Activated CD4-positive, alpha-beta T cell treated with anti-CD3 and anti-CD28 coated beads for 36 hours (primary cell): ENCODE measurements around the gene FRMD6. TPM values are rescaled to one million over a fixed set of nuclear protein-coding genes. Genes with fewer than 3 reads are reported as not detected.
A peak's percentile ranks its signal among the peaks of the same experiment; 100 is the strongest.

Experiments used
- ATAC-seq: fragments of 200-7000 bp; cut with Tn5 transposase; one replicate; pipeline ENCODE4 v1.10.0; 2021; ENCODE audit warnings: mild to moderate bottlenecking, moderate library complexity
- CTCF ChIA-PET: fragments of 350-600 bp; sonication (Branson Sonifier 250); formaldehyde crosslinking; loops from one replicate; lab custom pipeline; 2021; ENCODE audit warnings: antibody characterized with exemption; lab: Charles Lee
- POLR2A ChIA-PET: fragments of 350-600 bp; sonication (Branson Sonifier 250); formaldehyde crosslinking; loops from one replicate; lab custom pipeline; 2021; ENCODE audit warnings: antibody characterized with exemption, inconsistent platforms; lab: Charles Lee
- DNase-seq: peaks from one replicate; pipeline ENCODE4 v3.0.0-alpha.2; 2020
- H3K27ac Mint-ChIP-seq: one replicate; pipeline ENCODE4 v1.8.0; 2021; ENCODE audit warnings: mixed read lengths
- H3K27me3 Mint-ChIP-seq: one replicate; pipeline ENCODE4 v1.8.0; 2021; ENCODE audit warnings: mixed read lengths
- H3K36me3 Mint-ChIP-seq: one replicate; pipeline ENCODE4 v1.8.0; 2021; ENCODE audit warnings: low read depth, mixed read lengths
- H3K4me1 Mint-ChIP-seq: one replicate; pipeline ENCODE4 v1.8.0; 2021; ENCODE audit warnings: mixed read lengths
- H3K4me3 Mint-ChIP-seq: one replicate; pipeline ENCODE4 v1.8.0; 2021; ENCODE audit warnings: mild to moderate bottlenecking, moderate library complexity, mixed read lengths
- H3K9me3 Mint-ChIP-seq: one replicate; pipeline ENCODE4 v1.8.0; 2021; ENCODE audit warnings: low read depth, mixed read lengths
- intact Hi-C, 2 experiments: fragments of 100-400 bp; cut with DNase I in 1 of 2; cut with micrococcal nuclease in 1 of 2; formaldehyde crosslinking; loops; one replicate each; pipeline versions ENCODE4 v1.14.2 to v1.15.1; 2022 to 2024; cut with DNase I, micrococcal nuclease
- total RNA-seq, 2 experiments: library from RNA; stranded (reverse); gene quantifications; one replicate each; pipeline ENCODE4 v1.2.3, GENCODE V29; 2021

Gene FRMD6
- total RNA-seq, 2 experiments from 2014 or later: 7.5 to 8.0 TPM

DNA sequence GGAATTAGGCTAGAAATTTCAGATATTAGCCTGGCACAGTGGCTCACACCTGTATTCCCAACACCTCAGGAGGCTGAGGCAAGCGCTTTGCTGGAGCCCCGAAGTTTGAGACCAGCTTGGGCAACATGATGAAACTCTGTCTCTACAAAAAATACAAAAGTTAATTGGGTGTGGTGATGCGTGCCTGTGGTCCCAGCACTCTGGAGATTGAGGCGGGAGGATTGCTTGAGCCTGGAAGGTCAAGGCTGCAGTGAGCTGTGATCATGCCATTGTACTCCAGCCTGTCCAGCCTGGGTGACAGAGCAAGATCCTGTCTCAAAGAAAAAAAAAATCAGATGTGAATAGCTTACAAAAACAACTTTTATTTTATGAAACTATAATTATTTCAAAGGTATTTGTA is 15.1 kb downstream of the FRMD6 start:
- no peaks in the 10 kb centered on the region for H3K36me3 Mint-ChIP-seq
- ChIA-PET POLR2A (no interaction called here), CTCF (no interaction called here)
- no peaks in the 10 kb centered on the region for H3K4me1 Mint-ChIP-seq
- ATAC-seq (no peak), DNase-seq (no peak)
- peaks cover 5% of the 10 kb centered on the region for H3K9me3 Mint-ChIP-seq
- no peak overlapping the region for H3K4me3 Mint-ChIP-seq
- H3K27me3 Mint-ChIP-seq: no peaks in the 10 kb centered on the region
- intact Hi-C loops: no loop called here
- no peak overlapping the region for H3K27ac Mint-ChIP-seq

DNA sequence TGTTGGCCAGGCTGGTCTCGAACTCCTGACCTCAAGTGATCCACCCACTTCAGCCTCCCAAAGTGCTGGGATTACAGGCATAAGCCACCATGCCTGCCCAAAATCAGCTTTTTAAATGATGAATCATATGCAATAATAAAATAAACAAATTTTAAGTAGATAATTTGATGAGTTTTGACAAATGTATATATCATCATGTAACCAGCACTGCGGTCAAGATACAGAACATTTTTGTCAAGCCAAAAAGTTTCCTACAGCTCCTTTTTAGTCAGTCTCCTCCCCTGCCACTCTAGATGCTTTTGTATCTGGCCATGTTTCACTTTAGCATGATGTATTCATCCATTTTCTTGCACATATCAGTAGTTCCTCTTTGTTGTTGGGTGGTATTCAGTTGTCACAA is 17.2 kb downstream of the FRMD6 start:
- POLR2A ChIA-PET: no interaction called here
- no peak overlapping the region for H3K27ac Mint-ChIP-seq
- intact Hi-C loops: no loop called here
- no peak overlapping the region for H3K4me3 Mint-ChIP-seq
- ATAC-seq: no peak
- peaks cover 5% of the 10 kb centered on the region for H3K9me3 Mint-ChIP-seq
- no peak for DNase-seq
- H3K27me3 Mint-ChIP-seq: no peaks in the 10 kb centered on the region
- CTCF ChIA-PET: interaction anchor here (0.9 to 1.4 kb wide), 2 partner anchors 17 to 107 kb away, joined by 3 to 4 read pairs; no protein-coding TSS in a partner anchor
- H3K36me3 Mint-ChIP-seq: no peaks in the 10 kb centered on the region
- no peaks in the 10 kb centered on the region for H3K4me1 Mint-ChIP-seq

DNA sequence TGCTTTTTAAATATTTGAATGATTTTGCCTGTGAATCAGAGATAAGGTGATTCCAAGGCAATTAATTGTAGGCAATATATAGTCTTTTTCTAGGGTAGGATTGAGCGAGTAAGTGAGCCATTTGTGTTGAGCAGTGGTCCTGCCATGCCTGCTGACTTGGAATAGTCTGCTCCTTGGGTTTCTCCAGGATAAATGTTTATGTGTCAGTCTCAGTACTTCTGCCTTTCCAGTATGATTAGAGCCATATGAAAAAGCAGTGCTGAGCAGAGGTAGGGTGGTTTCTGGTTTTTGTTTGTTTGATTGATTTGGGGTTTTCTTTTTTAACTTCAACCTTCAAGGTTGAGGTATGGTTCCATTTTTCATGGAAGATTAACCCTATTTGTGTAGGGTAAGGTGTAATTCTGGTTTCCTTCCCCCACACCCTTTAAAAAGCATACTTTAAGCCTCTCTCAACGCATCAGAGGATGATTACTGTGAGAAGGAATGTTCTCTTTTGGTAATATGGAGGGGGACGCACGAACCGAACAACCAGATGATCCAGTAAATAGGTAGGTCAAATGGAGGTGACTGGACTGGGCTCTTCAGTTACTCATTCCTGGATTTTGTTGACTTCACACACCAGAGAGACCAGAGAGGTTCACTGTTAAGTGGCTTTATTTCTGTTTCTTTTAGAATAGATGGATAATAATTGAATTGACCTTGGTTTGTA is 22.7 kb downstream of the FRMD6 start:
- DNase-seq: no peak
- POLR2A ChIA-PET: no interaction called here
- peaks cover 7% of the 10 kb centered on the region for H3K27me3 Mint-ChIP-seq
- CTCF ChIA-PET: no interaction called here
- H3K4me1 Mint-ChIP-seq: peaks cover 18% of the 10 kb centered on the region
- ATAC-seq: no peak
- no peaks in the 10 kb centered on the region for H3K9me3 Mint-ChIP-seq
- H3K4me3 Mint-ChIP-seq: no peak overlapping the region
- intact Hi-C loops: loop anchor here in 1 of 2 experiments (5.0 kb wide), 1 partner anchor 62 kb away; no protein-coding TSS in a partner anchor
- H3K27ac Mint-ChIP-seq: no peak overlapping the region
- H3K36me3 Mint-ChIP-seq: no peaks in the 10 kb centered on the region

DNA sequence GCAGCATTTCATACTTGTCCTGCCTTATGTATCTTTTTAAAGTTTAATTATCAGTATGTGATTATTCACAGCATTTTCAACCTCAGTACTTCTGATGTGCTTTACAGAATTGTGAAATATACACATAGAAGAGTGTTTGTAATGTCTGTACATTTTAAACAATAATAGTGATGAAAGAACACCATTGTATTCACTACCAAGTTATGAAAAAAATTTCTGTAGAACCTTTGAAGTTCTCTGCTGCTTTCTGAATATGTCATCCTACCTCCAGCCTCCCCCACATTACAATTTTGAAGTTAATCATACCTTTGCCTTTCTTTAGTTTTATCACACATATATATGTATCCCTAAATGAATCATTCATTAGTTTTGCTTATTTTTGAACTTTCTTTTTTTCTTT is 24.8 kb downstream of the FRMD6 start:
- Mint-ChIP-seq H3K27ac (no peak overlapping the region), H3K36me3 (no peaks in the 10 kb centered on the region), H3K4me1 (peaks cover 18% of the 10 kb centered on the region), H3K9me3 (no peaks in the 10 kb centered on the region), H3K27me3 (peaks cover 7% of the 10 kb centered on the region), H3K4me3 (no peak overlapping the region)
- ChIA-PET CTCF (interaction anchor here (2.6 kb wide), 1 partner anchor 24 kb away, joined by 16 read pairs; the partner anchor contains the start of gene FRMD6), POLR2A (no interaction called here)
- no peak for DNase-seq
- ATAC-seq: peak; percentile 96
- intact Hi-C loops: loop anchor here (1.0 to 5.0 kb wide), 5 partner anchors 24 to 171 kb away; no protein-coding TSS in a partner anchor

DNA sequence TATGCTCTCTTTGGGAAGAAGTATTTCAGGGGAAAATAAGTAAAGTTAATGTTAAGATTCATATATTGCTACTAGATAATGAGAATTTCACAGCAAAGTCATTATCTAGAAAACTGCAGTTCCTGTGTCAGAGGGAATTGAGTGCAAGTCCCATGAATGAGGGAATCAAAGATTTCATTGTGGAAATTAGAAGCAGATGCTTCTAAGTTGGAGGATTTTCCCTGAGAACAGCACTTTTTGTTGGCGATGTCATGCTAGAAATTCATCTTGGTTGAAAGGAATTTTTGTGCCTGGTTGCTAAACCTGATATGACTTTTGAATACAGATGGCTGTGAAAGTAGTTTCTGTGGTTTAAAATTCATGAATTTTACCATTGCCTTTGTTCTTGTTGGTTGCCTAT is 25.6 kb downstream of the FRMD6 start:
- H3K27me3 Mint-ChIP-seq: peaks cover 7% of the 10 kb centered on the region
- H3K4me1 Mint-ChIP-seq: peaks cover 18% of the 10 kb centered on the region
- ATAC-seq (no peak), DNase-seq (no peak)
- intact Hi-C loops: loop anchor here (2.0 to 5.0 kb wide), 3 partner anchors 24 to 65 kb away; no protein-coding TSS in a partner anchor
- POLR2A ChIA-PET: no interaction called here
- no peaks in the 10 kb centered on the region for H3K9me3 Mint-ChIP-seq
- no peak overlapping the region for H3K27ac Mint-ChIP-seq
- H3K4me3 Mint-ChIP-seq: no peak overlapping the region
- no peaks in the 10 kb centered on the region for H3K36me3 Mint-ChIP-seq
- CTCF ChIA-PET: interaction anchor here (2.6 kb wide), 1 partner anchor 25 kb away, joined by 16 read pairs; the partner anchor contains the start of gene FRMD6

DNA sequence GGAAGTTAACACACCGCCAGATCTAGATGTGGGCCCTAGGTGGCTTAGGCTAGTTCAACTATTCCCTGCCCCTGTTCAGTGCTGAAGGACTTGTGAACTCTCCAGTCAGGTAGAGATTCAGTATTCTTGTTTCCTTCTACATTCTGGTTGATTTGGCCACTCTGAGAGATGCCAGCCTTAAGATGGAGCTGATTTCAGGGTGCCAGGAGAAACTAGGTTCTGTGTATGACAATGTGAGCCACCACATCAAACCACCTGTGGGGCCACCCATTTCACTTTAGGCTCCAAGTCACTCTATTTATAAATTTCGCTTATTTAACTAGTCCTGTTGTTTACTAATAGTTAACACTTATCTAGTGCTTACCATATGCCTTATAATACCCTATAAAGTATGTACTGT is 26.0 kb downstream of the FRMD6 start:
- peaks cover 7% of the 10 kb centered on the region for H3K27me3 Mint-ChIP-seq
- peak; percentile 16 for DNase-seq
- intact Hi-C loops: loop anchor here (2.0 to 5.0 kb wide), 3 partner anchors 25 to 65 kb away; no protein-coding TSS in a partner anchor
- peak; percentile 31 for ATAC-seq
- no peaks in the 10 kb centered on the region for H3K36me3 Mint-ChIP-seq
- ChIA-PET POLR2A (no interaction called here), CTCF (interaction anchor here (2.6 kb wide), 1 partner anchor 25 kb away, joined by 16 read pairs; the partner anchor contains the start of gene FRMD6)
- peaks cover 18% of the 10 kb centered on the region for H3K4me1 Mint-ChIP-seq
- H3K9me3 Mint-ChIP-seq: no peaks in the 10 kb centered on the region
- no peak overlapping the region for H3K4me3 Mint-ChIP-seq
- H3K27ac Mint-ChIP-seq: no peak overlapping the region

DNA sequence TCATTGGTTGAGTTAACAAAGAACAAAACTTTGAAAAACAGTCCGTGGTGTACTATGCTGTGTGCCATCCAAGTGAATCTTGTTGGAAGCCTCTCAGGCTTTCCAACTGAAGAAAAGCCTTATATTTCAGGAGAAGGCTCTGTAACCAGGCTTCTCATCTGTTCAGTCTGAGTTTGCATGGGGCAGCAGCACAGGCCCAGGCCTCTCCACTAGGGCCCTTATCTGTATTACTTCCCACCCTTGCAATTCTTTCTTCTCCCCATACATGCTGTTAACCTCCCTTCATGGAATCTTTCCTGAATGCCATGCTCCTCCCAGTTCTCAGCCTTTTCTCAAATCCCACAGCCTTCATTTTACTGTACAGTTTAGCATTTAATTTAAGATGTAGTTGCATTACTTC is 28.3 kb downstream of the FRMD6 start:
- Mint-ChIP-seq H3K4me3 (no peak overlapping the region), H3K27ac (no peak overlapping the region), H3K9me3 (no peaks in the 10 kb centered on the region), H3K4me1 (peaks cover 18% of the 10 kb centered on the region), H3K27me3 (peaks cover 5% of the 10 kb centered on the region), H3K36me3 (no peaks in the 10 kb centered on the region)
- ChIA-PET CTCF (no interaction called here), POLR2A (no interaction called here)
- no peak for DNase-seq
- intact Hi-C loops: no loop called here
- ATAC-seq: no peak

DNA sequence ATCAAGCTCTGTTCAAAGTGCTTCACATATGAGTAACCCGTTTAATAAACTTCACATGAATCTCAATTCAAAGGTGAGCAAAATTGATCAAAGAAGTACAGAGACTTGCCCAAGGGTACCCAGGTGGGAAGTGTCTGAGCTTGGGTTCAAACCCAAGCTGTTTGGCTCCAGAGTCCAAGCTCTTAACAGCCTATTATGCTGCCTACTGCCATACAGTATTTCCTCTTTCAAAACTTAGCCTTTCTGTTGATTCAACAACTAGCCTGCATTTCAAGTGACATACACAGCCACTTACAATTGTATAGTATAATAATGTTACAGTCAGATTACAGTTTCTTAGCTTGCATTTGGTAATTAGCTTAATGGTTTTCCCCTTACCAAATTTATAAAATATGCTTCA is 29.7 kb downstream of the FRMD6 start:
- ChIA-PET POLR2A (interaction anchor here (0.6 kb wide), 1 partner anchor 534 kb away, joined by 3 read pairs; no protein-coding TSS in a partner anchor), CTCF (interaction anchor here (1.0 to 1.9 kb wide), 3 partner anchors 17 to 29 kb away, joined by 3 to 6 read pairs (median 3); no protein-coding TSS in a partner anchor)
- H3K4me1 Mint-ChIP-seq: peaks cover 16% of the 10 kb centered on the region

DNA sequence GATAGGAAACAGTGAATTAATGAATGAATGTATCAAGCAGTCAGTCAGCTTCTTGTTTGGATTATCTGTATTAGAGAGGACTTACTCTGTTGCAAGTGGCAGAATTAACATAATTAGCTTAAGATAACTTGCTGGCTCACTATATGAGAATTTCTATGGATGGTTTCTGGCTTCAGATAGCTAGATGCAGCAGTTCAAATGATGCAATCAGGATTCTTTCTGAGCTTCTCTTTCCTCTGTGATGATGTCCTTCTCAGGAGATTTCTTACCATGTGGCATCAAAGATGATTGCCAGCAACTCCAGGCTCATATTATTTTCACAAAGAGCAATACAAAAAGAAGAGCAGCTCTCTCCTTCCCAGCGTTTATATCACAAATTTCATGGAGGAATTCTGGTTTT is 30.7 kb downstream of the FRMD6 start:
- ChIA-PET CTCF (interaction anchor here (1.3 to 1.9 kb wide), 2 partner anchors 16 to 30 kb away, joined by 3 to 6 read pairs; no protein-coding TSS in a partner anchor), POLR2A (no interaction called here)
- Mint-ChIP-seq H3K9me3 (no peaks in the 10 kb centered on the region), H3K27ac (no peak overlapping the region), H3K4me3 (no peak overlapping the region), H3K4me1 (peaks cover 6% of the 10 kb centered on the region), H3K27me3 (peaks cover 3% of the 10 kb centered on the region), H3K36me3 (no peaks in the 10 kb centered on the region)
- no peak for DNase-seq
- intact Hi-C loops: no loop called here
- no peak for ATAC-seq

More for the DNA sequence above, 29.7 kb downstream of the FRMD6 start:
- Mint-ChIP-seq H3K36me3 (no peaks in the 10 kb centered on the region), H3K9me3 (no peaks in the 10 kb centered on the region), H3K27ac (no peak overlapping the region), H3K27me3 (peaks cover 3% of the 10 kb centered on the region), H3K4me3 (no peak overlapping the region)
- intact Hi-C loops: no loop called here
- ATAC-seq (no peak), DNase-seq (no peak)

DNA sequence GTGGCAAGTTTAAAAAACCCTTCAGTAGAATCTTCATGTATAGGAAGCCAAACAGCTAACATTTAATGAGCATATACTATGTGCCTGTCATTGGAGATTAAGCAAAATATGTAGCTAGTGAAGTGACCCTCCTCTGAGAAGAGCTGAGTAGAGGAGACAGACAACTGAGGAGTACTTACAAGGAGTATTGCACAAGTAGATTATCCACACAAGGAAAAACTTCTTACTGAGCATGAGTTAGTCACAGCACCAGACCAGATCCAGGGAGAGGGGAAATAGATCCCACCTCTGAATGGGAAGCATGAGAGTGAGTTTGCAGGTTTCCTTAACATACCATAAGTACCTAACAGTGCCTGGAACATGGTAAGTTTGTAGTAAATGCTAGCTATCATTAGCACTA is 33.0 kb downstream of the FRMD6 start:
- ChIA-PET CTCF (interaction anchor here (0.8 kb wide), 1 partner anchor 14 kb away, joined by 3 read pairs; no protein-coding TSS in a partner anchor), POLR2A (no interaction called here)
- DNase-seq (no peak), ATAC-seq (no peak)
- Mint-ChIP-seq H3K4me1 (no peaks in the 10 kb centered on the region), H3K27ac (no peak overlapping the region), H3K4me3 (no peak overlapping the region), H3K9me3 (no peaks in the 10 kb centered on the region), H3K27me3 (no peaks in the 10 kb centered on the region), H3K36me3 (no peaks in the 10 kb centered on the region)
- intact Hi-C loops: no loop called here

DNA sequence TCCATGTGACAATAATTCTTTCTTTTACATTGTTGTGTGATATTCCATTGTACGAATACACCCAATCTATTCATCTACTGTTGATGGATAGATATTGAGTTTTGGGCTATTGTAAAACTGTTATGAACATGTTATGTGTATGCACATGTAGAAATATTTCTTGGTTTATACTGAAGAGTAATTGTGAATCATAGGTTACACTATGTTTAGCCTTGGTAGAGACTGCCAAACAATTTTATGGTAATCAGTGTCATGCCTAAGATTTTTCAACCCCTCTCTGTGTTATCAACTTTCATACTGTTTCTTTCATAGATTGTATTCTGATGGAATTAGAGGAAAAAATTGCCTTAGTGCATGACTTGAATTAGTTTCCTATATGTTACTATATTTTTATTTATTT is 39.5 kb downstream of the FRMD6 start:
- H3K9me3 Mint-ChIP-seq: no peaks in the 10 kb centered on the region
- no peak overlapping the region for H3K27ac Mint-ChIP-seq
- H3K4me3 Mint-ChIP-seq: no peak overlapping the region
- no peak for DNase-seq
- H3K27me3 Mint-ChIP-seq: no peaks in the 10 kb centered on the region
- no peak for ATAC-seq
- ChIA-PET CTCF (no interaction called here), POLR2A (no interaction called here)
- H3K36me3 Mint-ChIP-seq: no peaks in the 10 kb centered on the region
- no peaks in the 10 kb centered on the region for H3K4me1 Mint-ChIP-seq
- intact Hi-C loops: no loop called here

DNA sequence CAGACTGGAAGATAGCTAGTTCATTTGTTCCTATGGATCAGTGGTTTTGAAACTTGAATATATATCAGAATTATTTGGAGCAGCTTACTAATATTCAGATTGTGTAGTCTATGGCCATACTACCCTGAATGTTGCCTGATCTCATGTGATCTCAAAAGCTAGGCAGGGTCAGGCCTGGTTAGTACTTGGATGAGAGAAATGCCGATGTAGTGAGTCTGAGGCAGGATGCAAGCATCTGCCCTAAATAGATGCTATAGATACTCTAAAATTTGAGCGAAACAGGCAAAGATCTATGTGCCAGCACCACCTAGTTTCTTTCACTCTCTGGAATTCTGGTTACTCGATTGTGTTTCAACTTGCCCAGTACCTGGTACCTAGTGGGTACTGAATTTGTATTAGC is 40.9 kb downstream of the FRMD6 start:
- Mint-ChIP-seq H3K27me3 (no peaks in the 10 kb centered on the region), H3K4me3 (no peak overlapping the region), H3K4me1 (no peaks in the 10 kb centered on the region), H3K27ac (no peak overlapping the region), H3K36me3 (no peaks in the 10 kb centered on the region), H3K9me3 (no peaks in the 10 kb centered on the region)
- POLR2A ChIA-PET: no interaction called here
- intact Hi-C loops: no loop called here
- ATAC-seq (no peak), DNase-seq (no peak)
- CTCF ChIA-PET: no interaction called here
